Cardiac fibroblast (primary cell): Measurements from ENCODE around the gene WIZ.

Source experiments
- DNase-seq, 2 donors: peaks; one replicate each; pipeline versions ENCODE4 v3.0.0 to v3.0.0-alpha.2; 2010; ENCODE audit warnings: low read depth in 2 of 2
- H3K4me3 ChIP-seq, 2 donors: replicated peaks in 1 of 2; 1 replicate in 1 of 2; 2 replicates in 1 of 2; pipeline ENCODE4 v1.5.1; 2011; ENCODE audit warnings: low read depth in 2 of 2, low read length in 2 of 2, mild to moderate bottlenecking in 2 of 2, moderate library complexity in 1 of 2
- TF ChIP-seq, protein P1 (sequence below): IDR thresholded peaks from one replicate; pipeline ENCODE4 v1.5.1; 2011; ENCODE audit warnings: low read depth, mild to moderate bottlenecking, low read length, inconsistent platforms

The WIZ gene

GRCh38 chr19:15426485-15427349 is 23.0 kb downstream of the WIZ start:
- no peak for DNase-seq

GRCh38 chr19:15425321-15425950 is 24.3 kb downstream of the WIZ start:
- no peak overlapping the region for H3K4me3 ChIP-seq
- TF ChIP-seq, protein P1, sequence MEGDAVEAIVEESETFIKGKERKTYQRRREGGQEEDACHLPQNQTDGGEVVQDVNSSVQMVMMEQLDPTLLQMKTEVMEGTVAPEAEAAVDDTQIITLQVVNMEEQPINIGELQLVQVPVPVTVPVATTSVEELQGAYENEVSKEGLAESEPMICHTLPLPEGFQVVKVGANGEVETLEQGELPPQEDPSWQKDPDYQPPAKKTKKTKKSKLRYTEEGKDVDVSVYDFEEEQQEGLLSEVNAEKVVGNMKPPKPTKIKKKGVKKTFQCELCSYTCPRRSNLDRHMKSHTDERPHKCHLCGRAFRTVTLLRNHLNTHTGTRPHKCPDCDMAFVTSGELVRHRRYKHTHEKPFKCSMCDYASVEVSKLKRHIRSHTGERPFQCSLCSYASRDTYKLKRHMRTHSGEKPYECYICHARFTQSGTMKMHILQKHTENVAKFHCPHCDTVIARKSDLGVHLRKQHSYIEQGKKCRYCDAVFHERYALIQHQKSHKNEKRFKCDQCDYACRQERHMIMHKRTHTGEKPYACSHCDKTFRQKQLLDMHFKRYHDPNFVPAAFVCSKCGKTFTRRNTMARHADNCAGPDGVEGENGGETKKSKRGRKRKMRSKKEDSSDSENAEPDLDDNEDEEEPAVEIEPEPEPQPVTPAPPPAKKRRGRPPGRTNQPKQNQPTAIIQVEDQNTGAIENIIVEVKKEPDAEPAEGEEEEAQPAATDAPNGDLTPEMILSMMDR: no peak

More at GRCh38 chr19:15426485-15427349, 23.0 kb downstream of the WIZ start:
- TF ChIP-seq, protein P1: no peak
- no peak overlapping the region for H3K4me3 ChIP-seq

DNA sequence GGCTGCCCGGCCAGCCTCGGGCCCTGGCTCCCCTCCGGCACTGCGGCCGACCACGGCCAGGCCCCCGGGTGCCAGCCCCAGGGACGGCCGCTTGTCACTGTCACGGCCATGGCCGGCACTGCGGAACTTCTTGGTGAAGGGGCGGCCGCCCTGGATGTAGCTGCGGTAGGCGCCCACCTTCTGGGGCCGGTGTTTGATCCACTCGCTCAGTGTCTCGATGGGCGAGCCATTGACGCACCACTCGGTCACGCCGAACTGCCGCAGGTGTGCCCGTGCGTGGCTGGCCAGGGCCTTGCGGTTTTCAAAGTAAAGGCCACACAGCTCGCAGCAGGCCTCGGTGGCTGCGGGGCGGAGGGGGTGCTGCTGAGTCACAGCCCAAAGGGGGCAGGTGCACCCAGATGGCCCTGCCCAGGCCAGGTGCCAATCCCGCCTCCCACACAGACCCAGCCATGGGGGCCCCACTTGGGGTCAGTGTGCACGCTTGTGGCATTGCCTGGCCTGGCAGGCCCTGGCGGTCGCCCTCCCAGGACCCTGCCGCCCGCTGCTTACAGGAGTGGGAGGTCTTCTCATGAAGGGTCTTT is 25.0 kb downstream of the WIZ start:
- no peak overlapping the region for H3K4me3 ChIP-seq
- DNase-seq: no peak
- TF ChIP-seq, protein P1: no peak

More at GRCh38 chr19:15425321-15425950, 24.3 kb downstream of the WIZ start:
- no peak for DNase-seq

DNA sequence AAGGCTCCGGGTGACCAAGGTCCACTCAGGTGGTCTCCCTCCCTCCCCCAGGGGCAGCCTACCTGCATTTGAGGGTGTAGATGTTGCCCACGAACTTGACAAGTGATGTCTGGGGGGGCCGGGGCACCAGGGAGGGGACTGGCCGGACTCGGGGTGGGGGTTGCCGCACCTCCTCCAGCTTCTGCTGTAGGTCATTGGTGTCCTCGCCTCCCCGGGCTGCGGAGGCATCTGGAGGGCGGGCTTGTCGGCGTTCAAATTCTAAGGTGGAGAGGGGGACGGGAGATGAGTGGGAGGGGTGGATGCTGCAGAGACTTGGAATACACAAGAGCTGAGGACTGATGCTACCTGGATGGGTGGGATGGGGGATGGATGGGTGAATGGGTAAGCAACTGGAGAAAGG is 25.6 kb downstream of the WIZ start:
- TF ChIP-seq, protein P1: no peak
- H3K4me3 ChIP-seq: no peak overlapping the region
- DNase-seq: no peak

GRCh38 chr19:15423130-15423529 is 26.6 kb downstream of the WIZ start:
- TF ChIP-seq, protein P1: no peak
- no peak overlapping the region for H3K4me3 ChIP-seq
- no peak for DNase-seq

GRCh38 chr19:15422296-15423075 is 27.3 kb downstream of the WIZ start:
- TF ChIP-seq, protein P1: no peak
- no peak for DNase-seq
- H3K4me3 ChIP-seq: no peak overlapping the region
